ENCODE data around the gene FBRSL1.
"Not testable (repeated sequence)": the region's sequence is repeated elsewhere in the genome, so short reads cannot be mapped to it uniquely, and the experiment has no call there.

The FBRSL1 gene

DNA sequence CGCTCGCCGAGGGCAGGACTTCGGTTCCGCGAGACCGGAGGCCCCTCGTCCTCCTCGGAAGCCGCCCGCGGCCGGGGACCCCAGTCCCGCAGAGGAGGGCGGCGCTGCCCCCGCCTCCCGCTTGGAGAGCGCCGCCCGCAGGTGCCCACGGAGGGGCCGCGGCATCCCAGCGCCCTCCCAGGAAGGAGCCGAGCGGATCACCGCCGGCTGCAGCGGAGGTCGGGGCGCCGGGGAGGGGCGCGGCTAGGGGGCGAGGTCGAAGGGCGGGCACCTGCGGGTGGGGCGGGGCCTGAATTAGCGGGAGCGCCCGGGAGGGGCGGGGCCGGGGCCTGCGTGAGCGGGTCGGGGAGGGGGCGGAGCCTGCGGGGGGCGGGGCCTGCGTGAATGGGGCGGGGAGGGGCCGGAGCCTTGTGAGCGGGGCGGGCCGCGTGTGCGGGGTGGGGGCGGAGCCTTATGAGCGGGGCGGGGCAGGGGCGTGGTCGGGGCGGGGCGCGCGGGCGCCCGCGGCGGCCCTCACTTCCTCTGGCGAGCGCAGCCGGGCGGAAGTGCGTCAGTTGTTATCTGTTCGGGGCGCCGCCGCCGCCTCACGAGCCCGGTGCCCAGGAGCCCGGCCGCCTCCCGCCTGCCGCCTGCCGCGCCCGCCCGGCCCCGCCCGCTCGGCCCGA, at the start of gene FBRSL1:
Gene FBRSL1, plus strand, starts transcription at position 550 of the 665 bp plus-strand sequence.
- peak; percentile 82 to 92 for DNase-seq (ENCODE audit: low read depth in 2 of 2)

DNA sequence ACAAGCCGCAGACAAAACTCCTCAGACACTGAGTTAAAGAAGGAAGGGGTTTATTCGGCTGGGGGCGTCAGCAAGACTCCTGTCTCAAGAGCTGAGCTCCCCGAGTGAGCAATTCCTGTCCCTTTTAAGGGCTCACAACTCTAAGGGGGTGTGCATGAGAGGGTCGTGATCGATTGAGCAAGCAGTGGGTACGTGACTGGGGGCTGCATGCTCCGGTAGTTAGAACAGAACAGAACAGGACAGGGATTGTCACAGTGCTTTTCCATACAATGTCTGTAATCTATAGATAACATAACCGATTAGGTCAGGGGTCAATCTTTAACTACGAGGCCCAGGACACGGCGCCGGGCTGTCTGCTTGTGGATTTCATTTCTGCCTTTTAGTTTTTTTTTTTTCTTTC, 49.5 kb upstream of the FBRSL1 start:
- not testable (repeated sequence) for DNase-seq (ENCODE audit: low read depth in 2 of 2)

DNA sequence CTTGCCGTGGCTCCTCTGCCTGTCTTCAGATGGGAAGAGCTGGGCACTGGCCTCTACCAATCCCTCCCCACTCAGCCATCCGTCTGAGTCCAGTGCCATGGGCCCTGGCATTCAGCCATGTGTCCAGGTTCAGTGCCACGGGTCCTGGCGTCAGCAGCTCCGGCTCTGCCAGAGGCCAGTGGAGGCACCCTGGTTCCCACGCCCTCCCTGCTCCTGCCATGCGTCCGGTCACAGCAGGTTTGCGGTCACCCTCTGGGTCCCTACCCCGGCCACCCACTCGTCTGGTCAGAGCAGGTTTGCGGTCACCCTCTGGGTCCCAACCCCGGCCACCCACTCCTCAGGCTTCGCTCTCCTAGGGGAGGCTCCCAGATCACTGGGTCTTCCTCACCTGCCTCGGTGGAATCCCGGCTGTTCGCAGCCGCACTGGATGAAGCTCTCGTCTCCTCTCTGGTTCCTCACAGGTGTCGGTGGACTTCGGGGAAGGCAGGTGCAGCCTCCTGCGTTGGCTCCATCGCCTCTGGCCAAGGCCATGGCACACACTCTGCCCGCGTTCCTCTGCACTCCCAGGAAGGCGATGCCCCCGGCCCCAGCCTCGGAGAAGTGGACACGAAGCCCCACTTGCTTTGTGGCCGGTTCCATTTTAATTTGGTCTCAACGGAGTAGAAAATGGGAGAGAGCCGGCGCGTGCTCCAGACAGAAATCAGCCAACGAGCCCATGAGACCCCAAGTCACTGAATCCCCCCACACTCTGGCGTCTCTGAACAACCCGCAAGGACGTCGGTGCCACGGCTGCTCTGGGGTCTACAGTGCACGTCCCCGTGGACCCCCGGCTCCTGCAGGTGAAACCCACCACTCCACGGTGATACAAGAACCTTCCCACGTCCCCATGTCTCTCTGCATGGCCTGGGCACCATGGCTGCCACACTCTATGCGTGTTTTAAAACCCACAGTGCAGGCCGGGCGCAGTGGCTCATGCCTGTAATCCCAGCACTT, 47.8 kb upstream of the FBRSL1 start:
- no peak for DNase-seq (ENCODE audit: low read depth in 2 of 2)

DNA sequence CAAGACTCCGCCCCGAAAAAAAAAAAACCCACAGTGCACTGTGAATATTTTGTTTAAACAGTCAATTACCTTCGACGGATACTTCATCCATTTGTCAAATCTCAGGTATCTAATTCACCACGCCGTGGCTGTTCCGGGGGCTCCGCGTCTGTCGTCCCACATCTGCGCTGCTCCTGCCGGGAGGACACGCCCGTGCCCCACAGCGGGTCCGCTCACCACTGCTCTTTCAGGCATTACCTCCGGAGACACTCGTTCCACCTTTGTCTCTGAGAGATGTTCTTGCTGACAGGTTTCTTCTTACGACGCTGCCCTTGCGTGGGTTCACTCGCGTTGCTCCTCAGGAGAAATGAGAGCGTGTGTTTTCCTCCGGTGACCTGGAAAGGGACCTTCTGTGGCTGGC, 46.9 kb upstream of the FBRSL1 start:
- DNase-seq (ENCODE audit: low read depth in 2 of 2): no peak

DNA sequence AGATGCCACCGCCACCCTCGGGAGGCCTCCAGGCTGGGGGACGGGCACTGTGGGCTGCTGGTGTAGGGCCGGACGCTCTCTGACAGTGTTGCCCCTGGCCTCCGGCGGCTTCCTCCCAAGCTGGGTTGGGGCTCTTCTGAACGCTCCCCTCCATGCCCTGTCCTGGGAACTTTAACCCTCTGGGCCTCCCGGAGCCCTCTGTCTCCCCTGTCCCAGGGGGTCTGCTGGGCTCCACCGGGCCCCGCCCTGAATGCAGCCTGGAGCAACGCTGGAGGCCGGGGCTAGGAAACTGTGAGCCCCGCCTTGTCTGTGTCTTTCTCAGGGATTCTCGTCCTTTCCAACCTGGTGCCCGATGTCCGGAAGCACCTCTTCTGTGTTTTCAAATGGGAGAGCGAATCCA, 45.7 kb upstream of the FBRSL1 start:
- DNase-seq (ENCODE audit: low read depth in 2 of 2): no peak

DNA sequence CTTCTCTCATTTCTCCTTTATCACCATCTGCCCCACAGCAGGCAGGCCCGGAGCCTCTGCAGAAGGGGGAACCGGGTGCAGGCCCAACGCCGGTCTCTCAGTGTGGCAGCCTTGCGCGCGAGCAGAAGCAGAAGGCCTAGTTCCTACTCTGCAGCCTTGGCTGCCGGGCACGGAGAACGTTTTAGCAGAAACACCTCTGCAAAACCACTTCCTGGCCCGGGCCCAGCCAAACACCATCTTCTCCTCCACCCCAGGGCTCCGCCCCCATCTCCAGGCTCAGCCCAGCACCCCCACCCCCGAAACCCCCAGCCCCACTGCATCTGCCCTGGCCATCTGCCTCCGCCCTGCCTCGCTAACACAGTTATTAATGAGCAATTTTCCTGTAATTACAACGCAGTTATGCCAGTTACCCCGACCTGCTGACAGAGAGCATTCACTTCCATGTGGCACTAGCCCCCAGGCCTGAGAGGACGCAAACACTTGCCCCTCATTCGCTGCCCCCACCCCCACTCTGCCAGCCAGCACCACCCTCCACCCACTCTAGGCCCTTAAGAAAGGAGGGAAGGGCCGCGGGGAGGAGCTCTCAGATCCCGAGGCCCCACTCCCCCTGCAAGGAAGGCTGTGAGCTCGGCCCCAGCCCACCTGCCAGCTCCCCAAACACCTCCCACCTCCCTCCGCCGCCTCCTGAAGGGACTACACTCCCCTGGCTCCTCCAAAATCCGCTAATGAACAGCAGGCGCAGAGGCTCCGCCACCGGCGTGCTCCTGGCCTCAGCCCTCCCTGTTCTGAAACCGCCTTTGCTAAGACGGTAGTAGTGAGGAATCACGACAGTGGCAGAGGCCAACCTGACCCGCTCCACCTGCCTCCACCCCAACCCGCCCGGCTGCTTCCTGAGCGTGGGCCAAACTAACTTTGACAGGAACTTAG, 44.7 kb upstream of the FBRSL1 start:
- peak; percentile 52 to 77 for DNase-seq (ENCODE audit: low read depth in 2 of 2)

DNA sequence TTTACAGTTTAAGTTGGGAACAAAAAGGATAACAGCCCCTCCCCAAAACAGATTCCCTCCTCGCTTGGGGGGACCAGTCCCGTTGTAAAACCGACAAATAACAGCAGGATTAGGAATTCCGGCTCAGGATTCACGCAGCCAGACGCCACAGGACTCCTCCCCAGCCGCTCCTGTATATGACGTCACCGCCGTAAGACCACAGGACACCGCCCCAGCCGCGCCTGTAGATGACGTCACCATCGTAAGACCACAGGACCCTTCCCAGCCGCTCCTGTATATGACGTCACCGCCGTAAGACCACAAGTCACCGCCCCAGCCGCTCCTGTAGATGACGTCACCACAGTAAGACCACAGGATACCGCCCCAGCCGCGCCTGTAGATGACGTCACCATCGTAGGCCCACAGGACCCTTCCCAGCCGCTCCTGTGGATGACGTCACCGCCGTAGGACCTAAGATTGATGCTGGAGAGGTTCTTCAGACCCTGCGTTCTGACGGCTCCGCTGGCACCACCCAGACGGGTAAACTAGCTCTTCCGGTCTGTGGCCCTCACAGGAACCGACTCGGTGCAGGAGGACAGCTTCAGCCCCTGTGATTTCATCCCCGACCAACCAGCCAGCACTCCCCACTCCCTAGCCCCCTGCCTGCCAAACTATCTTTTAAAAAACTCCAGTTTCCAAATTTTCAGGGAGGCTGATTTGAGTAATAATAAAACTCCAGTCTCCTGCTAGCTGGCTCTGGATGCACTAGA, 43.9 kb upstream of the FBRSL1 start:
- peak; percentile 26 to 63 for DNase-seq (ENCODE audit: low read depth in 2 of 2)

DNA sequence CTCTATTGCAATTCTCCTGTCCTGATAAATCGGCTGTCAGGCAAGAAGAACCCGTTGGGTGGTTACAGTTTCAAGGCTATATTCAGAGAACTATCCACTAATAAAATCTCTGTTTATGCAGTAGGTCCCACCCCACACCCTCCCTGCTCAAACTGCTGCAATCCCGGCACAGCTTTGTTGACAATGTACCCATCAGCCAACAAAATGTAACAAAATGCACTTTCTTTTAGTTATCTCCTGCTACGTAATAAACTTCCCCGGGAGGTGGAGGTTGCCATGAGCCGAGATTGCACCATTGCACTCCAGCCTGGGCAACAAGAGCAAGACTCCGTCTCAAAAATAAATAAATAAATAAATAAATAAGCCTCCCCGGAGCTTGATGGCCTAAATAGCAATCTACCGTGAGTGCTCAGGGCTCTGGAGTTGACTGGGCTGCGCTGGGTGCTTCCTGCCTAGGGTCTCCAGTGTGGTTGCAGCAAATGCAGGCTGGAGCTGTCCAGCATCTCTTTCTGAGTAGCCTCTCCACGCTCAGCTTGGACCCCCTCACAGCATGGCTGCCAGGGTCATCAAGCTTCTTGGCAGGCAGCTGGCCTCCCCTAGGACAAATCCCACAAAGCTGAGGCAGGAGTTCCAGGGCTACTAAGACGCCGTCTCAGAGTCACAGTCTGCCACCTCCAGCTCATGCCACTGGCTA, 43.2 kb upstream of the FBRSL1 start:
- DNase-seq (ENCODE audit: low read depth in 2 of 2): no peak

DNA sequence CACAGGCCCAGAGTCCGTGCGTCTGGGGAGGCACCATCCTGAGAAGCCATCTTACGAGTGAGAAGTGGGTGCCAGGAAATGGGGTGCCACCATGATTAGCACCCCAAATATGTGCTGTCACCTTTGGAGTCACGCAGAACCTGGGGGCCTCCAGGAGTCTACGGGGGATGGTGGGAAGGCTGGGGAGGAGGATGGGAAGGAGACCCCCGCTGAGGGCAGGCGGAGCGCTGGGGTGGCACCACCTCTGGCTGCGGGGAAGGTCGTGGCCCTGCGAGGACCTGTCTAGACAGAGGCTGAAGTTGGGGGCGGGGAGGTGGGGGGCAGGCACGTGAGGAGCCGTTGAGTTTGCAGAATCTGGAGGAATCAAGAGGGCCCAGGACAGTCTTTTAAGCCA, 42.6 kb upstream of the FBRSL1 start:
- DNase-seq (ENCODE audit: low read depth in 2 of 2): no peak

DNA sequence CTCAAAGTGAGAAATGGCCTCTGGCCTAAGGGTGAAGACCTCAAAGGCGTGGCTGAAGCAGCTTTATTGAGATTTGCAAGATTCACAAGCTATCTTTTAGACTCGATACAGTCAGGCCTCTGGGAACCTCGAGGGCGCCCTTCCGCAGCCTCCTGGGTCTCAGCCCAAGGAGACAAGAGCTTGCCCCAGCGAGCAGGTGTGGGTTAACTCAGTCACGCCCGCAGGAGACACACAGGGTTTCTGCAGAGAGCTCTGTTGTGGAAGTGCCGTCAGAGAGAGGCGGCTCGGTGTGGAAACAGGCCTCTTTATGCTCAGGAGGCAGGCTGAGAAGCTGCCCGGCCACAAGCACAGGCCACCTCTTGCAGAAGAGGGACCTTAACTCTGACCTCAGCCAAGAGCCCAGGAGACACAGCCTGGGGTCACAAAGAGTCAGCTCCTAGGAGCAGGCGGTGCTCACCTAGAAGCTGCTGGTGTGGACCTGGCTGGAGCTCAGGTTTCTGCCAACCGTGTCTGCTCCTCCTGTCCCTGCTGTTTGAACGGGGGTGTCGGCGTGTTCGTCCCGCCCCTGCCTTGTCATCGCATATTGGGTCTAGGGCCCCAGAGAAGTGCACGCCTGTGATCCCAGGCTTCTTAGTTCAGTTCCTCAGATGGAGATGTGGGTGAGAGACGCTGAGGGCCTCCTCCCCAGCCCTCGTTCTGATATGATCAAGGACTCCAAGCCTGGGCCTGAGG, 42.1 kb upstream of the FBRSL1 start:
- DNase-seq (ENCODE audit: low read depth in 2 of 2): no peak

DNA sequence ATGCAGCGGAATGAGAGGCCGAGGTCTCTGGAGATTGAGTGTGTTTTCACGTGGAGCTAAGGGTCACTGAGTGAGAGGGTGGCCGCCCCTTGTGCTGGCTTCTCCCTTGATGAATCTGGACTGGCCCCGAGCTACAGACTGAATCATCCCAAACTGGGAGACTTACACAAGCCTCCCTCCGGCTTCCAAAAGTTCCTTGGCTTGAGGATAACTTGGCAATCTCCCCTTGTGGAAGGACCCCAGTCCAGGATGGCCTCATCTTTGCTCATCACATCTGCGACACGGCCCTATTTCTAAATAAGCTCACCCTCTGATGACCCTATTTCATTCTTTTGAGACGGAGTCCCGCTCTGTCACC, 41.5 kb upstream of the FBRSL1 start:
- no peak for DNase-seq (ENCODE audit: low read depth in 2 of 2)

DNA sequence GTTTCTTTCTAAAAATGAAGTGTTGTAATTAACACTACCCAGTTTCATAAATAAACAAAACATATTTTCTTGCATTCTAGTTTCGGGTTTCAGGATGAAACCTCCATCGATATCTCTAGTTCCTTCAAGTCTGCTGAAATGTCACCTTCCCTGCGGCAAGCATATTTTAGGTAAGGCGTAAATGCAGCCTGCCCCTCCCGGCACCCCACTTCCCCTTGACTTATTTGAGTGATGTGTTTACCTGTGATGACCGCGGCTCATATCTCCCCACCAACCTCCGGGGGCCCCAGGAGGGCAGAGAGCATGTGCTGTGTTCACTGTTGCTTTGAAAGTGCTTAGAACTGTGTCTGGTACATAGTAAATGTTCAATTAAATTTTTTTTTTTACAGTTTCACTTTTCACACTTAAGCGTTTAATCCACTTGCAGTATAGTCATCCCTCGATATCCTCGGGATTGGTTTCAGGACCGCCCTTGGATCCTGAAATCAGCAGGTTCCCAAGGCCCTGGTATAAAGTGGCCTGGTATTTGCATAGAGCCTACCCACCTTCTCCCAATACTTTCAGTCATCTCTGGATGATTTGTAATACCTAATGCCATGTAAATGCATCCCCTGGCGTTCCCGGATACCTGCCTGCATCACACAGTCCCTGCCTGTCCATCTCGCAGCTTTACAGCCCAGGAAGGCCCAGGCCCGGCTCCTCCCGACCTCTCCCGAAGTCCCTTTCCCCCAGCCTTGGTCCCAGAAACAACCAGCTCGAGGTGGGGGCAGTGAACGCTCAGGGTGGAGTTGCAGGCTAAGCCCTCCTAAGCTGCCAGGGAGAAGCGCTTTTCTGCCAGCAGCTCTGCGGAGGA, 40.2 kb upstream of the FBRSL1 start:
- no peak for DNase-seq (ENCODE audit: low read depth in 2 of 2)

DNA sequence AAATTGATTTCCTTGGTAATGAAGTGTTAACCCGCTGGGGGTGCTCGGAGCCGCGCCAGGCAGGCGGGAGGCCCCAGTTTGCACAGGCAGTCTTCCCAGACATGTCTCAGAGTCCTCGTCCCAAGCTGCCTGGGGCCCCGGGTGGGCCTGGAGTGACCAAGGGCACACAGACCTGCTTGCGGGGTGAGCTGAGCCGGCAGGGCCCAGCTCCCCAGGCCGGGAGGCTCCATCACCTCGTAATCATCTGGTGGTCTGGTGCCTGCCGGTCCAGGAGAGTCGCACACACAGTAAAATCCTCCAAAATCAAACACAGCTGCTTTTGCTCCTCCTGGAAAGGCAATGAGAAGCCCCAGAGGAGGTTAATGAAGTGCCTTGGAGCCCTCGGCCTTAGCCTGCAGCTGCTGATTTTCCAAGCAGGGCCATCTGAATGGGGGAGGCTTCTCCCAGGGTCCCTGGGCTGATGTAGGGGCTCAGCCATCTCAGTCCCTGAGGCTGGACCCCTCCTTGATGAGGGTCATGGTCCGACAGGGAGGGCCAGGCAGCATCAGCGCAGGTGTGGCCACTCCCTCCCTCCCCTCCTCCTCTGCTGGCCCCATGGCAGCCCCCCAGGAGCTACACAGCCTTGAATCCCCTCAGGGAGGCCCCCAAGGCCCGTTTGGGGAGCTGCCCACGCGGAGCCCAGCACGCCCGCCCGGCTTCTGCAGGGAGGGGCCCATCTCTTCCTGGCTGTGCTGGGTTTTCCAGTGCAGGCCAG, 39.4 kb upstream of the FBRSL1 start:
- DNase-seq (ENCODE audit: low read depth in 2 of 2): no peak

DNA sequence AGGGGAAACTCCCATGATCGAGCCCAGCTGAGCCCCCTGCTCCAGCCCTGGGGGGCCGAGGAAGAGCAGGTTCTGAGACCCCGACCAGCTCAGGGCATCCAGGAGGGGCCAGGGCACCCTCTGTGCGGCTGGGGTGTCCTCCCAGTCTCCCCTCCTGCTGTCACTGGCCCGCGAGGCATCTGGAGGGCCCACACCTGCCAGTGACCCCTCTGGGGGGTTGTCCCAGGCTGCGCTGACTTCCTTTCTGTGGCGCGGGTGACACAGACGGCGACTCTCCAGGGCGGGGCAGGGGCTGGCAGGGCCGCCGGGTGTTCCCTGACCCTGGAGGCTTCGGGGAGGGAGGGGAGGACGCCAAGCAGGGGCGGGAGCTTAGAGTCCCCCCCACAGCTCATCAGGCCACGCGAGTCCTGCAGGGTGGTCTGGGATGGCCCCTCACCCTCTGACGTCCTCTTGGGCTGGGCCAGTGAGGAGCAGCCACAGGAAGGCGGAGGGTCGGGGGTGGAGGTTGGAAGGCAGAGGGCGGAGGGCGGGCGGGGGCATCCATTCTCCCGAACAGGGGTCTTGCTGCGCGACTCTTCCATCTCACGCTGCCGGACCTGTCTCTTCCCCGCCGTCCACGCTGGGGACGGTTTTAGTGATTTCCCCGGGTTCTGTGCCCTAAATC, 38.6 kb upstream of the FBRSL1 start:
- no peak for DNase-seq (ENCODE audit: low read depth in 2 of 2)

DNA sequence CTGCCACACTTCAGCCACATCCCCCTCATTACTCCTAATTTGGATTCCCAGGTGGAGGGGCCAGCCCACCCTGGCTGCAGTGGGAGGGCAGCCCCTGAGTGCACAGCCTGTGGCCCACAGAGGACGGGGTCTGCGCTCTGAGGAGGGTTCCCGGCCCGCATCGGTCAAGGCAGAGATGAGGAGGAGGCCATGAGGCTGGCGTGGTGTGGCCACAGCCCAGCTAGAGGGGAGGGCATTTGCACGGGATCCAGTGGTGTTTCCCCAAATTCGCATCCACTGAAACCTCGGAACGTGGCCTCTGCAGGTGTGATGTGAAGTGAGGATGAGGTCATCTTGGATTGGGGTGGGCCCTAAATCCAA, 38.1 kb upstream of the FBRSL1 start:
- DNase-seq (ENCODE audit: low read depth in 2 of 2): no peak

DNA sequence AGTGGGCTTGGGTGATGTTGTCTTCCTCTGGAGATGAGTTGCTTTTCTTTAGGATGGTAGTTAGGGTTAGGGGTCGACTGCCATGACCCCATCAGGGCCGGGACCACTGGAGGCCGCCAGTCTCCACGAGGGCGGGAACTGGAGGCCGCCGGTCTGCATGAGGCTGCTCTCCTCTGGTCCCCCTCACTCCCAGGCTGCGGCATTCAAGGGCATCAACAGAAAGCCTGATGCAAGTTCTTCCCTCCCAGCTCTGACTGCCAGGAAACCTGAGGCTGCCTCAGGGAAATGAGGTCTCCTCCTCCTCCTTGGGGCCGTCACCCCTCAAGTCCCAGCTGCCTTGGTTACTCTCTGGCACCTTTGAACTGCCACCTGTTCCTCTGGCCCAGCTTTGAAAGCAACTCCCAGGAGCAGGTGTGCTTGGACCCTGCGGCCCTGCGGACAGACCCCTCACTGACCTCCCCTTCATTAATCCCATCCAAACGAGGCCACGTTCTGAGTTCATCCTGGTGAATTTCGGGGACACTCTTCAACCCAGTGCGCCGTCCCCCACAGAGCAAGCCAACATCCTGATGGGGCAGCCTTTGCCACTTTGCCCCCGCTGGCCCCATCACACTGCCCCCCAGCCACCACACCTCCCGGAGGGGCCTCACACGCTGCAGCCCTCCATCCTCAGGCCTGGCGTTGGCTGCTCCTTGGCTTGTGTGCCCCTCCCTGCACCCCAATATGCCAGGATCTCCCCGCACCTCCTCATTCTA, 37.2 kb upstream of the FBRSL1 start:
- no peak for DNase-seq (ENCODE audit: low read depth in 2 of 2)
